Measurements from ENCODE around the gene MB21D2. TPM values are rescaled to one million over a fixed set of nuclear protein-coding genes. Genes with fewer than 3 reads are reported as not detected.

Gene MB21D2
- total RNA-seq, 3 donors from 2014 or later, result 1.9 to 4.0 (median 2.7) TPM

GRCh38 chr3:192843723-192844485, 73.8 kb downstream of the MB21D2 start:
- TF ChIP-seq CTCF (IDR thresholded peaks at IDR 0.05), result no peak
- DNase-seq (no peak), ATAC-seq (no peak)
- Histone ChIP-seq H3K36me3 (ENCODE audit: low read depth) (no peaks in the 10 kb centered on the region), H3K4me3 (no peak overlapping the region), H3K4me1 (ENCODE audit: low read depth) (no peaks in the 10 kb centered on the region), H3K9me3 (no peaks in the 10 kb centered on the region)
- intact Hi-C loops (cut with DNase I, micrococcal nuclease), result no loop called here

GRCh38 chr3:192843119-192843518, 74.5 kb downstream of the MB21D2 start:
- Histone ChIP-seq H3K36me3 (ENCODE audit: low read depth) (no peaks in the 10 kb centered on the region), H3K9me3 (no peaks in the 10 kb centered on the region), H3K4me1 (ENCODE audit: low read depth) (no peaks in the 10 kb centered on the region), H3K4me3 (no peak overlapping the region)
- TF ChIP-seq CTCF (IDR thresholded peaks at IDR 0.05), result no peak
- no peak for DNase-seq
- no peak for ATAC-seq
- intact Hi-C loops (cut with DNase I, micrococcal nuclease), result no loop called here

GRCh38 chr3:192842711-192843110, 74.9 kb downstream of the MB21D2 start:
- Histone ChIP-seq H3K4me1 (ENCODE audit: low read depth) (no peaks in the 10 kb centered on the region), H3K9me3 (no peaks in the 10 kb centered on the region), H3K4me3 (no peak overlapping the region), H3K36me3 (ENCODE audit: low read depth) (no peaks in the 10 kb centered on the region)
- DNase-seq (no peak), ATAC-seq (no peak)
- intact Hi-C loops (cut with DNase I, micrococcal nuclease), result no loop called here
- no peak for TF ChIP-seq CTCF (IDR thresholded peaks at IDR 0.05)

- DNase-seq (no peak), ATAC-seq (no peak)
- TF ChIP-seq CTCF (IDR thresholded peaks at IDR 0.05), result no peak
- Histone ChIP-seq H3K9me3 (no peaks in the 10 kb centered on the region), H3K36me3 (ENCODE audit: low read depth) (no peaks in the 10 kb centered on the region), H3K4me1 (ENCODE audit: low read depth) (no peaks in the 10 kb centered on the region), H3K4me3 (no peak overlapping the region)
- intact Hi-C loops (cut with DNase I, micrococcal nuclease), result no loop called here
Measured at GRCh38 chr3:192842138-192842537, 75.5 kb downstream of the MB21D2 start.

- Histone ChIP-seq H3K4me3 (no peak overlapping the region), H3K4me1 (ENCODE audit: low read depth) (no peaks in the 10 kb centered on the region), H3K9me3 (no peaks in the 10 kb centered on the region), H3K36me3 (ENCODE audit: low read depth) (no peaks in the 10 kb centered on the region)
- DNase-seq (no peak), ATAC-seq (no peak)
- intact Hi-C loops (cut with DNase I, micrococcal nuclease), result no loop called here
- TF ChIP-seq CTCF (IDR thresholded peaks at IDR 0.05), result no peak
Measured at GRCh38 chr3:192841428-192841827, 76.2 kb downstream of the MB21D2 start.

All from mucosa of descending colon (tissue), 3 donors.